Spleen (tissue), 11 donors: ENCODE data around the gene RPP25L. TPM values are rescaled to one million over a fixed set of nuclear protein-coding genes. Genes with fewer than 3 reads are reported as not detected.

ENCODE experiments used
- DNase-seq: peaks from one replicate; pipeline ENCODE4 v3.0.0-alpha.2; 2020
- H3K27ac ChIP-seq, 8 donors: fragments of 200-600 bp; sonication (generic) in 7 of 8; 1 replicate in 4 of 8; 2 replicates in 4 of 8; pipeline versions ENCODE4 v1.5.0 to v1.8.0; 2016 to 2021; ENCODE audit warnings: inconsistent platforms in 4 of 8, mild to moderate bottlenecking in 4 of 8, moderate library complexity in 1 of 8
- H3K27me3 ChIP-seq, 7 donors: fragments of 200-600 bp; sonication (generic) in 6 of 7; replicated peaks in 1 of 7; 1 replicate in 4 of 7; 2 replicates in 3 of 7; pipeline versions ENCODE4 v1.5.0 to v1.8.0; 2016 to 2021; ENCODE audit warnings: inconsistent platforms in 3 of 7, mild to moderate bottlenecking in 1 of 7
- H3K36me3 ChIP-seq, 6 donors: fragments of 200-600 bp; sonication (generic) in 5 of 6; 1 replicate in 4 of 6; 2 replicates in 2 of 6; pipeline versions ENCODE4 v1.5.0 to v1.8.0; 2016 to 2021; ENCODE audit warnings: inconsistent platforms in 2 of 6
- H3K4me1 ChIP-seq, 6 donors: fragments of 200-600 bp; sonication (generic) in 5 of 6; 1 replicate in 3 of 6; 2 replicates in 3 of 6; pipeline versions ENCODE4 v1.5.0 to v1.8.0; 2016 to 2021; ENCODE audit warnings: inconsistent platforms in 3 of 6
- H3K4me3 ChIP-seq, 8 donors: fragments of 200-600 bp; sonication (generic) in 7 of 8; 1 replicate in 4 of 8; 2 replicates in 4 of 8; pipeline versions ENCODE4 v1.5.0 to v1.8.0; 2016 to 2021; ENCODE audit warnings: inconsistent platforms in 4 of 8, mild to moderate bottlenecking in 4 of 8, moderate library complexity in 2 of 8
- H3K9me3 ChIP-seq, 8 donors: fragments of 200-600 bp; sonication (generic) in 7 of 8; 1 replicate in 4 of 8; 2 replicates in 4 of 8; pipeline versions ENCODE4 v1.5.0 to v1.8.0; 2016 to 2021; ENCODE audit warnings: inconsistent platforms in 4 of 8
- CTCF ChIP-seq, 11 experiments: fragments of 200-600 bp in 7 of 11; fragments of 450-650 bp in 4 of 11; sonication (generic) in 4 of 11; IDR thresholded peaks in 8 of 11; conservative IDR thresholded peaks in 3 of 11; 1 replicate in 7 of 11; 2 replicates in 4 of 11; pipeline versions ENCODE4 v1.4.0 to v1.8.0; 2016 to 2021; ENCODE audit warnings: antibody characterized with exemption in 11 of 11, inconsistent platforms in 4 of 11, mild to moderate bottlenecking in 1 of 11
- POLR2A ChIP-seq, 3 donors: fragments of 450-650 bp; IDR thresholded peaks; one replicate each; pipeline ENCODE4 v1.5.1; 2017; ENCODE audit warnings: antibody characterized with exemption in 3 of 3, mild to moderate bottlenecking in 1 of 3
- POLR2AphosphoS5 ChIP-seq, 3 donors: sonication (generic); formaldehyde crosslinking; IDR thresholded peaks; one replicate each; pipeline ENCODE4 v1.5.1; 2017; ENCODE audit warnings: antibody characterized with exemption in 3 of 3
- WGBS, 5 donors: extraction: QIAGEN DNeasy Blood & Tissue Kit in 3 of 5; methylation state at CpG; one replicate each; pipeline versions ENCODE4 v1.1.5 to v1.1.7; 2013 to 2018; 5-methylcytosine and 5-hydroxymethylcytosine counted together
- intact Hi-C: fragments of 100-400 bp; cut with DNase I; formaldehyde crosslinking; loops from one replicate; pipeline ENCODE4 v1.15.0; 2023; ENCODE audit warnings: low total_unique reads
- polyA plus RNA-seq, 3 donors: library from polyadenylated mRNA; stranded (reverse); fragments of 200-250 nt; gene quantifications; one replicate each; pipeline ENCODE4 v1.2.1, GENCODE V29; 2013
- total RNA-seq, 7 donors: library from RNA; depleted of rRNA in 3 of 7; stranded (reverse); fragments of >200 nt in 3 of 7; fragmentation: NEBNext Ultra II Directional in 4 of 7; extraction: Animal tissue kit (Norgen Biotek cat#: 25700) in 4 of 7; gene quantifications; one replicate each; pipeline versions ENCODE4 v1.1.0 to v1.2.1, GENCODE V29; 2016 to 2021
- donor health status: healthy with polysubstance abuse.
- donor health status: DM: no; HTN: no; CAD: no; lungs with moderate emphysema.
- donor health status: DM: no; HTN: no; CAD: no.
- donor health status: Bipolar disorder and iron deficiency.
- donor health status: healthy.
- donor health status: DM: no; HTN: no; CAD: no.
- donor health status: DM: yes; HTN: yes; CAD: no.

RPP25L gene
- total and polyA plus RNA-seq, 10 donors: 16.8 to 54.1 (median 26.8) TPM

GRCh38 chr9:34607331-34607730 lies 4.6 kb downstream of the RPP25L start:
- no peaks in the 10 kb centered on the region for H3K27me3 ChIP-seq
- intact Hi-C loops: no loop called here
- WGBS, 5 donors: 42 to 70% (median 60%) methylated on average over 2 of the region's 2 CpGs
- no peaks in the 10 kb centered on the region for H3K9me3 ChIP-seq
- peaks cover 0 to 32% (median 17%) of the 10 kb centered on the region in 6 donors for H3K4me1 ChIP-seq
- TF ChIP-seq CTCF (IDR thresholded peaks at IDR 0.05 in 8 of 11, conservative IDR thresholded peaks at IDR 0.05 in 3 of 11) (no peak), POLR2A (IDR thresholded peaks at IDR 0.05) (no peak), POLR2AphosphoS5 (IDR thresholded peaks at IDR 0.05) (no peak)
- H3K4me3 ChIP-seq: no peak overlapping the region
- no peak overlapping the region for H3K27ac ChIP-seq
- H3K36me3 ChIP-seq: no peaks in the 10 kb centered on the region
- DNase-seq: no peak

GRCh38 chr9:34606905-34607304 lies 5.0 kb downstream of the RPP25L start:
- Histone ChIP-seq H3K4me3 (no peak overlapping the region), H3K9me3 (no peaks in the 10 kb centered on the region), H3K36me3 (no peaks in the 10 kb centered on the region), H3K27me3 (no peaks in the 10 kb centered on the region), H3K4me1 (peaks cover 0 to 30% (median 15%) of the 10 kb centered on the region in 6 donors), H3K27ac (no peak overlapping the region)
- intact Hi-C loops: no loop called here
- TF ChIP-seq POLR2A (IDR thresholded peaks at IDR 0.05) (no peak), POLR2AphosphoS5 (IDR thresholded peaks at IDR 0.05) (no peak), CTCF (IDR thresholded peaks at IDR 0.05 in 8 of 11, conservative IDR thresholded peaks at IDR 0.05 in 3 of 11) (no peak)
- 63 to 94% (median 88%) methylated on average over 3 of the region's 3 CpGs for WGBS, 5 donors
- no peak for DNase-seq

GRCh38 chr9:34606190-34606589 lies 5.7 kb downstream of the RPP25L start:
- no peaks in the 10 kb centered on the region for H3K9me3 ChIP-seq
- no peaks in the 10 kb centered on the region for H3K27me3 ChIP-seq
- H3K36me3 ChIP-seq: no peaks in the 10 kb centered on the region
- intact Hi-C loops: no loop called here
- TF ChIP-seq CTCF (IDR thresholded peaks at IDR 0.05 in 8 of 11, conservative IDR thresholded peaks at IDR 0.05 in 3 of 11) (no peak), POLR2A (IDR thresholded peaks at IDR 0.05) (no peak), POLR2AphosphoS5 (IDR thresholded peaks at IDR 0.05) (no peak)
- no peak overlapping the region for H3K4me3 ChIP-seq
- H3K27ac ChIP-seq: no peak overlapping the region
- peaks cover 0 to 25% (median 11%) of the 10 kb centered on the region in 6 donors for H3K4me1 ChIP-seq
- no peak for DNase-seq

- Histone ChIP-seq H3K9me3 (no peaks in the 10 kb centered on the region), H3K36me3 (no peaks in the 10 kb centered on the region), H3K4me1 (peaks cover 0 to 20% (median 3%) of the 10 kb centered on the region in 6 donors), H3K27me3 (no peaks in the 10 kb centered on the region), H3K4me3 (no peak overlapping the region), H3K27ac (no peak overlapping the region)
- peak; percentile 91 for DNase-seq
- no peak for TF ChIP-seq POLR2AphosphoS5 (IDR thresholded peaks at IDR 0.05)
- TF ChIP-seq CTCF (IDR thresholded peaks at IDR 0.05 in 8 of 11, conservative IDR thresholded peaks at IDR 0.05 in 3 of 11): peak; percentile 85 to 95 (median 89)
- no peak for TF ChIP-seq POLR2A (IDR thresholded peaks at IDR 0.05)
- WGBS, 5 donors: 59 to 63% (median 61%) methylated on average over 4 of the region's 4 CpGs
- intact Hi-C loops: no loop called here
Observed at GRCh38 chr9:34603610-34604231, 8.2 kb downstream of the RPP25L start.
